A673 (cell line): ENCODE results near the gene ZFP36.

Experiments
- EZH2 ChIP-seq: fragments of 200-600 bp; sonication (generic); IDR thresholded peaks from 2 replicates; pipeline ENCODE4 v1.6.1; 2017; ENCODE audit warnings: borderline replicate concordance, low read depth, mild to moderate bottlenecking, mixed read lengths, antibody characterized with exemption, low read length; ENCODE audit not compliant: poor library complexity, severe bottlenecking
- TF ChIP-seq, protein P1 (sequence below): fragments of 300-800, 200-600 bp; sonication (generic); conservative IDR thresholded peaks from 2 replicates; pipeline ENCODE4 v1.5.1; 2017; ENCODE audit warnings: low read depth, mild to moderate bottlenecking, antibody characterized with exemption, low read length, moderate library complexity, mixed read lengths

GRCh38 chr19:39449116-39449797, 42.6 kb downstream of the ZFP36 start:
- TF ChIP-seq, protein P1, sequence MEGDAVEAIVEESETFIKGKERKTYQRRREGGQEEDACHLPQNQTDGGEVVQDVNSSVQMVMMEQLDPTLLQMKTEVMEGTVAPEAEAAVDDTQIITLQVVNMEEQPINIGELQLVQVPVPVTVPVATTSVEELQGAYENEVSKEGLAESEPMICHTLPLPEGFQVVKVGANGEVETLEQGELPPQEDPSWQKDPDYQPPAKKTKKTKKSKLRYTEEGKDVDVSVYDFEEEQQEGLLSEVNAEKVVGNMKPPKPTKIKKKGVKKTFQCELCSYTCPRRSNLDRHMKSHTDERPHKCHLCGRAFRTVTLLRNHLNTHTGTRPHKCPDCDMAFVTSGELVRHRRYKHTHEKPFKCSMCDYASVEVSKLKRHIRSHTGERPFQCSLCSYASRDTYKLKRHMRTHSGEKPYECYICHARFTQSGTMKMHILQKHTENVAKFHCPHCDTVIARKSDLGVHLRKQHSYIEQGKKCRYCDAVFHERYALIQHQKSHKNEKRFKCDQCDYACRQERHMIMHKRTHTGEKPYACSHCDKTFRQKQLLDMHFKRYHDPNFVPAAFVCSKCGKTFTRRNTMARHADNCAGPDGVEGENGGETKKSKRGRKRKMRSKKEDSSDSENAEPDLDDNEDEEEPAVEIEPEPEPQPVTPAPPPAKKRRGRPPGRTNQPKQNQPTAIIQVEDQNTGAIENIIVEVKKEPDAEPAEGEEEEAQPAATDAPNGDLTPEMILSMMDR, result no peak
- no peak for TF ChIP-seq EZH2
